ENCODE measurements around the gene ATP6V1C2. TPM values are rescaled to one million over a fixed set of nuclear protein-coding genes. Genes with fewer than 3 reads are reported as not detected.
A peak's percentile ranks its signal among the peaks of the same experiment; 100 is the strongest.

The ATP6V1C2 gene
- total RNA-seq, 2 donors from 2014 or later = 5.3 TPM; not detected in 1

DNA sequence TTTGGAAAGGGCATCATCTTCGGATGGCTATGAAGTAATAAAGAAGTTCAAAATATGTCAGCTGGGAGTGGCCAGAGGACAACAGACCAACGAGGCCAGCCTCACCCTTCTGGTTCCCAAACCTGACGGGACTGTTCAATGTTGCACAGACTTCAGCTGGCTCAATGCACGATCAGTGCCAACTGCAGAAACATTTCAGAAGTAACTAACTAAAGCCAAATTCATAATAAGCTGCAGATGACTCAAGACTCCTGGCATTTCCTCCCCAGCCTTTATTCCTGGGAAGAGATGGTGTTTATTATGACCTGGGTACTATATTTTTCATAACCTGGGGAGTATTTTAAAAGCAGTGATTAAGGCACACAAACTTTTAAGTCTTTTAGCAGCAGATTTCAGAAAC lies 3.8 kb upstream of the ATP6V1C2 start:
- TF ChIP-seq CTCF (IDR thresholded peaks at IDR 0.05) = no peak
- Histone ChIP-seq H3K9me3 (no peaks in the 10 kb centered on the region), H3K4me1 (ENCODE audit: control insufficient read depth in 1 of 2, low read depth in 2 of 2) (peaks cover 11 to 33% of the 10 kb centered on the region in 2 donors), H3K27me3 (replicated peaks; ENCODE audit: insufficient read depth) (no peaks in the 10 kb centered on the region), H3K4me3 (peak overlapping the region; percentile 14), H3K36me3 (no peaks in the 10 kb centered on the region), H3K27ac (peak overlapping the region; percentile 53 to 63)
- peak; percentile 15 for DNase-seq (ENCODE audit: low spot score)
- peak; percentile 58 for ATAC-seq (ENCODE audit: insufficient number of reproducible peaks, low FRiP score, low read depth)

- H3K27me3 ChIP-seq (replicated peaks; ENCODE audit: insufficient read depth) = no peaks in the 10 kb centered on the region
- DNase-seq (ENCODE audit: low spot score) = no peak
Observed at GRCh38 chr2:10720306-10720705, 1.1 kb upstream of the ATP6V1C2 start.

GRCh38 chr2:10720947-10721395 lies 459 bp upstream of the ATP6V1C2 start:
- H3K9me3 ChIP-seq = no peaks in the 10 kb centered on the region
- TF ChIP-seq CTCF (IDR thresholded peaks at IDR 0.05) = no peak
- H3K27me3 ChIP-seq (replicated peaks; ENCODE audit: insufficient read depth) = no peaks in the 10 kb centered on the region
- H3K27ac ChIP-seq = no peak overlapping the region
- H3K36me3 ChIP-seq = no peaks in the 10 kb centered on the region
- no peak for ATAC-seq (ENCODE audit: insufficient number of reproducible peaks, low FRiP score, low read depth)
- DNase-seq (ENCODE audit: low spot score) = no peak
- H3K4me3 ChIP-seq = peak overlapping the region; percentile 80
- H3K4me1 ChIP-seq (ENCODE audit: control insufficient read depth in 1 of 2, low read depth in 2 of 2) = peaks cover 11 to 33% of the 10 kb centered on the region in 2 donors

More at GRCh38 chr2:10720306-10720705, 1.1 kb upstream of the ATP6V1C2 start:
- peaks cover 11 to 33% of the 10 kb centered on the region in 2 donors for H3K4me1 ChIP-seq (ENCODE audit: control insufficient read depth in 1 of 2, low read depth in 2 of 2)
- TF ChIP-seq CTCF (IDR thresholded peaks at IDR 0.05) = no peak
- no peaks in the 10 kb centered on the region for H3K36me3 ChIP-seq
- no peak overlapping the region for H3K4me3 ChIP-seq
- H3K27ac ChIP-seq = no peak overlapping the region
- no peak for ATAC-seq (ENCODE audit: insufficient number of reproducible peaks, low FRiP score, low read depth)
- no peaks in the 10 kb centered on the region for H3K9me3 ChIP-seq

- DNase-seq (ENCODE audit: low spot score) (no peak), ATAC-seq (ENCODE audit: insufficient number of reproducible peaks, low FRiP score, low read depth) (no peak)
- Histone ChIP-seq H3K4me1 (ENCODE audit: control insufficient read depth in 1 of 2, low read depth in 2 of 2) (peaks cover 11 to 27% of the 10 kb centered on the region in 2 donors), H3K36me3 (no peaks in the 10 kb centered on the region), H3K4me3 (peak overlapping the region; percentile 80), H3K27me3 (replicated peaks; ENCODE audit: insufficient read depth) (no peaks in the 10 kb centered on the region), H3K27ac (no peak overlapping the region), H3K9me3 (no peaks in the 10 kb centered on the region)
- no peak for TF ChIP-seq CTCF (IDR thresholded peaks at IDR 0.05)
Observed at GRCh38 chr2:10722252-10722825, 909 bp downstream of the ATP6V1C2 start.

GRCh38 chr2:10732924-10733565 lies 11.6 kb downstream of the ATP6V1C2 start:
- no peak for TF ChIP-seq CTCF (IDR thresholded peaks at IDR 0.05)
- ATAC-seq (ENCODE audit: insufficient number of reproducible peaks, low FRiP score, low read depth) = no peak
- H3K27ac ChIP-seq = no peak overlapping the region
- no peaks in the 10 kb centered on the region for H3K27me3 ChIP-seq (replicated peaks; ENCODE audit: insufficient read depth)
- no peaks in the 10 kb centered on the region for H3K4me1 ChIP-seq (ENCODE audit: control insufficient read depth in 1 of 2, low read depth in 2 of 2)
- H3K36me3 ChIP-seq = no peaks in the 10 kb centered on the region
- H3K9me3 ChIP-seq = no peaks in the 10 kb centered on the region
- DNase-seq (ENCODE audit: low spot score) = no peak
- H3K4me3 ChIP-seq = no peak overlapping the region
